Stimulated activated CD4-positive, alpha-beta T cell treated with anti-CD3 and anti-CD28 coated beads, Interleukin-15, amount 100 ng/mL, for 24 hours (primary cell): ENCODE data around the gene FLAD1.

Source experiments
- DNase-seq: peaks from one replicate; pipeline ENCODE4 v3.0.0-alpha.2; 2020

The FLAD1 gene

GRCh38 chr1:155040358-155041093 is 57.4 kb downstream of the FLAD1 start:
- DNase-seq = no peak
